Memory B cell (primary cell): Measurements from ENCODE around the gene MDN1.

ENCODE experiments used
- ATAC-seq: fragments of 150-1000 bp; cut with Tn5 transposase; 2 replicates; pipeline ENCODE4 v1.10.0; 2021; ENCODE audit warnings: low read depth, mild to moderate bottlenecking, moderate library complexity
- DNase-seq, 2 donors: peaks; one replicate each; pipeline ENCODE4 v3.0.0; 2022; ENCODE audit warnings: low spot score in 2 of 2
- H3K27ac Mint-ChIP-seq: one replicate; pipeline ENCODE4 v1.8.0; 2022; ENCODE audit warnings: mild to moderate bottlenecking, moderate library complexity, mixed read lengths
- H3K27me3 Mint-ChIP-seq: one replicate; pipeline ENCODE4 v1.8.0; 2022; ENCODE audit warnings: mixed read lengths
- H3K36me3 Mint-ChIP-seq: one replicate; pipeline ENCODE4 v1.8.0; 2022; ENCODE audit warnings: mild to moderate bottlenecking, mixed read lengths
- H3K4me1 Mint-ChIP-seq: one replicate; pipeline ENCODE4 v1.8.0; 2022; ENCODE audit warnings: mixed read lengths
- H3K4me3 Mint-ChIP-seq: one replicate; pipeline ENCODE4 v1.8.0; 2022; ENCODE audit warnings: mild to moderate bottlenecking, moderate library complexity, mixed read lengths
- H3K9me3 Mint-ChIP-seq: one replicate; pipeline ENCODE4 v1.8.0; 2022; ENCODE audit warnings: mixed read lengths

Gene MDN1

DNA sequence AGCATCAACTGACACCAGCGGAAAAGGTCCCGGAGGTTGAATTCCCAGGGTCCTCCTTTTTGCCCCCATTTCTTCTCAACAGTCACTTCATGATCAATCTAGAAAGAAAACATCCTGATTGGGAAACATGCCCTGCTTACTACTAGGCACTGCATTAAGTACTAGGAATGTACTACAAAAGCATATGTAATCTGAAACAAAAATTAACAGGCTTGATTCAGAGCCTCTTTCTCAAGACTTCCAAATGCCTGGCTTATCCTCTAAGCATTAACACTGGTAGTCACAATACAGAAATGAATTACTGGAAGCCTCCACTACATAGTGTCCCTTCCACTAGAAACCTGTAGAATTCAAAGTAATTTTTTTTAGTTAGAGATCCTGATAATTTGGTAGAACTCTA lies 96.5 kb downstream of the MDN1 start:
- no peak for DNase-seq

GRCh38 chr6:89716532-89716931 lies 103.1 kb downstream of the MDN1 start:
- Mint-ChIP-seq H3K4me3 (no peak overlapping the region), H3K27ac (no peak overlapping the region), H3K4me1 (no peaks in the 10 kb centered on the region), H3K9me3 (no peaks in the 10 kb centered on the region), H3K36me3 (peaks cover 37% of the 10 kb centered on the region), H3K27me3 (no peaks in the 10 kb centered on the region)
- ATAC-seq (no peak), DNase-seq (no peak)

More for the DNA sequence above, 96.5 kb downstream of the MDN1 start:
- ATAC-seq: no peak
- Mint-ChIP-seq H3K27ac (no peak overlapping the region), H3K36me3 (peaks cover 34% of the 10 kb centered on the region), H3K4me1 (no peaks in the 10 kb centered on the region), H3K4me3 (no peak overlapping the region), H3K9me3 (no peaks in the 10 kb centered on the region), H3K27me3 (no peaks in the 10 kb centered on the region)

DNA sequence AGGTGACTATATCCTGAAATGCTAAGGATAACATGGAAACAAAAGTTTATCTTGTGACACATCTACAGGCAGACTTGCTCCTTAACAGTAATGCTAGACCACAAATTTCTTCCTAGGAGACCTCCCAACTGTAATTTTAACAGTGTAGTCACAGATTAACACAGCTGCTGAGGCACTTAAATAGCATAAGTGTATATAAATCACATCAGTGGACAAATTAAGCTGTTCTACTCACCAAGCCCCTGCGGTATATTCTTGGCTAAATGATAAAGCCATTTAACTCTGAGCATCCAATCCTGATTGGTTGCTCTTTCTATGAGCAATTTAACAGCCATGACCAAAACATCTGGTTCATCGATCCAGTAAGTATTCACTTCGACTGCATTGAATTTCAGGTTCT lies 107.8 kb downstream of the MDN1 start:
- no peak for DNase-seq
- no peaks in the 10 kb centered on the region for H3K27me3 Mint-ChIP-seq
- no peaks in the 10 kb centered on the region for H3K4me1 Mint-ChIP-seq
- H3K4me3 Mint-ChIP-seq: no peak overlapping the region
- ATAC-seq: no peak
- H3K9me3 Mint-ChIP-seq: no peaks in the 10 kb centered on the region
- no peak overlapping the region for H3K27ac Mint-ChIP-seq
- peaks cover 50% of the 10 kb centered on the region for H3K36me3 Mint-ChIP-seq

DNA sequence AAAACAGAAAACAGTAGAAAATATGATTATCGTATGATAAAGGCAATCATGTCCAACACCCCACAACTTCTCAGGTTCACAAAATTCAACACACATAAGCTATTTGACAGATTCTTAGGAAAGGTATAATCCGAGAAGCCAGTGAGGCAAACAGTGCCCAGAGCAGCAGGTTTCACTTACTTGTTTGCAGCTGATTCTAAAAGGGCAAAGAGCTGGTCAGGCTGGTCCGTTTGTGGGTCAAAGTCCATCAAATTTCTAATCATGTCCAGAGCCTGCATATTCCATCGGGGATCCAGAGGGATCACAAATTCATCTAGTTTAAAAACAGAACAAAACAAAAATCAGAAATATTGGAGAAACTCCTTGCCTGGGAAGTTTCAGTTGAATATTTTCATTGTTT lies 111.3 kb downstream of the MDN1 start:
- Mint-ChIP-seq H3K4me1 (no peaks in the 10 kb centered on the region), H3K27ac (no peak overlapping the region), H3K9me3 (no peaks in the 10 kb centered on the region), H3K4me3 (no peak overlapping the region), H3K36me3 (peaks cover 41% of the 10 kb centered on the region), H3K27me3 (no peaks in the 10 kb centered on the region)
- ATAC-seq: no peak
- DNase-seq: no peak

DNA sequence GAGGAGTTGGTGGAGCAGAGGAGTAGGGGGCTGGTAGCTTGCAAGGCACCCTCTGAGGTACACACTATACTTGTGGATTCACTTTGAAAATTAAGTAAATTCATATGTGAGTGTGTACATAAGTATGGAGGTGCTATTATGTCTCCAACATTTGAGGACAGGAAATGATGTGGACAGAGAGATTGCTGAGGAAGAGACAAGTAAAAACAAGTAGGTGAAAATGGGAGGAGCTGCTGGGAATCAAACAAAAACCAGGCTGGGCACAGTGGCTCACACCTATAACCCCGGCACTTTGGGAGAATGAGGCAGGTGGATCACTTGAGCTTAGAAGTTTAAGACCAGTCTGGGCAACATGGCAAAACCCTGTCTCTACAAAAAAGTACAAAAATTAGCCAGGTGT lies 111.8 kb downstream of the MDN1 start:
- peaks cover 43% of the 10 kb centered on the region for H3K36me3 Mint-ChIP-seq
- no peak for ATAC-seq
- no peak for DNase-seq
- no peaks in the 10 kb centered on the region for H3K27me3 Mint-ChIP-seq
- H3K9me3 Mint-ChIP-seq: no peaks in the 10 kb centered on the region
- H3K27ac Mint-ChIP-seq: peak overlapping the region; percentile 1
- no peaks in the 10 kb centered on the region for H3K4me1 Mint-ChIP-seq
- no peak overlapping the region for H3K4me3 Mint-ChIP-seq

GRCh38 chr6:89706121-89706520 lies 113.5 kb downstream of the MDN1 start:
- DNase-seq (no peak), ATAC-seq (no peak)
- peaks cover 39% of the 10 kb centered on the region for H3K36me3 Mint-ChIP-seq
- H3K4me3 Mint-ChIP-seq: no peak overlapping the region
- no peaks in the 10 kb centered on the region for H3K27me3 Mint-ChIP-seq
- no peaks in the 10 kb centered on the region for H3K9me3 Mint-ChIP-seq
- H3K4me1 Mint-ChIP-seq: no peaks in the 10 kb centered on the region
- H3K27ac Mint-ChIP-seq: no peak overlapping the region

GRCh38 chr6:89703292-89703691 lies 116.3 kb downstream of the MDN1 start:
- ATAC-seq (no peak), DNase-seq (no peak)
- Mint-ChIP-seq H3K27ac (no peak overlapping the region), H3K27me3 (no peaks in the 10 kb centered on the region), H3K4me3 (no peak overlapping the region), H3K36me3 (peaks cover 30% of the 10 kb centered on the region), H3K4me1 (no peaks in the 10 kb centered on the region), H3K9me3 (no peaks in the 10 kb centered on the region)

- Mint-ChIP-seq H3K36me3 (peaks cover 23% of the 10 kb centered on the region), H3K9me3 (no peaks in the 10 kb centered on the region), H3K27me3 (no peaks in the 10 kb centered on the region), H3K27ac (no peak overlapping the region), H3K4me3 (no peak overlapping the region), H3K4me1 (no peaks in the 10 kb centered on the region)
- DNase-seq (no peak), ATAC-seq (no peak)
These were observed 117.2 kb downstream of the MDN1 start for GRCh38 chr6:89702349-89702748.

DNA sequence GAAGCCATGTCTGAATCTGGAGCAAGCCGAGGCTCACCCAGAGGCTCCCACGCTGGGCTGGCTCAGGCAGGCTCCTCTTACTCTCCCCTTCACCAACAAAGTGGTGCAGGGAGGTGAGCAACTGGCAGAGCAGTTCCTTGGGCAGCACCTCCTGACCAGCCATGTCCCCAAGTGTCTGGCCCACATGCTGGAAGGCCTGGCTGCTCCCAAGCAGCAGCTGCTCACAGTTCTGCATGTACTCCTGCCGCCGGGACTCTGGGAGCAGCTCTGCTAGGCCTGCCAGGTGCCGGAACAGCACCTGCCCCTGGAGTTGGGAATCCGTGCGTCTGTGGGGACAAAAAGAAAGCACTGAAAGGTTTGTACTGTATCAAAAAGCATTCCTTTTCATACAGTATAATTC lies 123.9 kb downstream of the MDN1 start:
- DNase-seq (no peak), ATAC-seq (no peak)
- Mint-ChIP-seq H3K4me3 (no peak overlapping the region), H3K36me3 (peaks cover 32% of the 10 kb centered on the region), H3K4me1 (peaks cover 3% of the 10 kb centered on the region), H3K9me3 (no peaks in the 10 kb centered on the region), H3K27me3 (no peaks in the 10 kb centered on the region), H3K27ac (no peak overlapping the region)

GRCh38 chr6:89694428-89694827 lies 125.2 kb downstream of the MDN1 start:
- Mint-ChIP-seq H3K27ac (no peak overlapping the region), H3K36me3 (peaks cover 39% of the 10 kb centered on the region), H3K27me3 (no peaks in the 10 kb centered on the region), H3K4me1 (peaks cover 12% of the 10 kb centered on the region), H3K4me3 (no peak overlapping the region), H3K9me3 (no peaks in the 10 kb centered on the region)
- no peak for ATAC-seq
- no peak for DNase-seq

- H3K4me1 Mint-ChIP-seq: peaks cover 12% of the 10 kb centered on the region
- H3K27me3 Mint-ChIP-seq: no peaks in the 10 kb centered on the region
- no peak overlapping the region for H3K27ac Mint-ChIP-seq
- H3K4me3 Mint-ChIP-seq: no peak overlapping the region
- peaks cover 38% of the 10 kb centered on the region for H3K36me3 Mint-ChIP-seq
- DNase-seq (no peak), ATAC-seq (no peak)
- no peaks in the 10 kb centered on the region for H3K9me3 Mint-ChIP-seq
These were observed 126.4 kb downstream of the MDN1 start for GRCh38 chr6:89693207-89693606.

DNA sequence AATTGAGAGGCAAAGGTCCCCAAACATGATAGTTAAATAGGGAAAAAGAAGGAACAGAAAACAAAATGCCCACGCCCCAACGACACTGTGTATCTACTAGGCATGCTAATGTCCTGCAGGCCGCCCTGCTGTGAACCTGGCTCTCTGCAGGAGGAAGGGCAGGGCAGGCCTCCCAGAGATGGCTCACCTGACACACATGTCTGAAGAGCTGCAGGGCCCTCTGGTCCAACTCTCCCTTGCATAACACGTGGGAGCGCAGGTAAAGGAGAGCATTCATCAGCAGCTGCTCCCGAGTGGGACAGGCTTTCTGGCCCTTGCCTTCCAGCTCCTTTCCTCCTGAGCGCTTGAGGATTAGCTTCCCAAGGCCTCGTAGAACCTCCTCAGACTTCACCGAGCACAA lies 127.3 kb downstream of the MDN1 start:
- H3K36me3 Mint-ChIP-seq: peaks cover 45% of the 10 kb centered on the region
- no peak overlapping the region for H3K4me3 Mint-ChIP-seq
- ATAC-seq (no peak), DNase-seq (no peak)
- peaks cover 12% of the 10 kb centered on the region for H3K4me1 Mint-ChIP-seq
- no peaks in the 10 kb centered on the region for H3K9me3 Mint-ChIP-seq
- H3K27me3 Mint-ChIP-seq: no peaks in the 10 kb centered on the region
- no peak overlapping the region for H3K27ac Mint-ChIP-seq

GRCh38 chr6:89690944-89691324 lies 128.7 kb downstream of the MDN1 start:
- Mint-ChIP-seq H3K27ac (peak overlapping the region; percentile 67), H3K27me3 (no peaks in the 10 kb centered on the region), H3K4me1 (peaks cover 12% of the 10 kb centered on the region), H3K9me3 (no peaks in the 10 kb centered on the region), H3K4me3 (no peak overlapping the region), H3K36me3 (peaks cover 39% of the 10 kb centered on the region)
- ATAC-seq: peak; percentile 42
- no peak for DNase-seq

DNA sequence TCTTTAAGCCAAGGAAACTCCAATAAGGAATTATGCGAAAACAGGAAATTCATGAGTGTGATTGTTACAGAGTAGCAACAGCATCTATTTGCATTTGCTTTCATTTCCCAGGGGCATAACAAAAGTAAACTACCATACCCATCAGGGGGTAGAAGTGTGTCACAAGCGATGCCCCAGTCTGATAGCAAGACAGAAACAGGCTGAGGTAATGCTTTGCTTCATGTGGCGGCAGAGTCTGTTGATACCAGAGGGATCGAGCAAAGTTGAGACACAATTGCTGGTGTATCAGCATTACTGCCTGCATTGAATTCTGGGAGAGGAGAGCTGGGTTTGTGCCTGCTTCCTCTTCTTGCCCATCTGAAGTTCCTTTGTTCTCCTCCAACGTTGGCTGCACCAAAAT lies 129.9 kb downstream of the MDN1 start:
- DNase-seq (no peak), ATAC-seq (peak; percentile 70)
- Mint-ChIP-seq H3K27me3 (no peaks in the 10 kb centered on the region), H3K36me3 (peaks cover 40% of the 10 kb centered on the region), H3K27ac (peak overlapping the region; percentile 77), H3K9me3 (no peaks in the 10 kb centered on the region), H3K4me3 (no peak overlapping the region), H3K4me1 (peaks cover 12% of the 10 kb centered on the region)

- H3K27ac Mint-ChIP-seq: no peak overlapping the region
- no peaks in the 10 kb centered on the region for H3K9me3 Mint-ChIP-seq
- DNase-seq (no peak), ATAC-seq (no peak)
- H3K4me1 Mint-ChIP-seq: peaks cover 12% of the 10 kb centered on the region
- H3K27me3 Mint-ChIP-seq: no peaks in the 10 kb centered on the region
- peaks cover 36% of the 10 kb centered on the region for H3K36me3 Mint-ChIP-seq
- H3K4me3 Mint-ChIP-seq: no peak overlapping the region
These were observed 131.3 kb downstream of the MDN1 start for GRCh38 chr6:89688328-89688727.

DNA sequence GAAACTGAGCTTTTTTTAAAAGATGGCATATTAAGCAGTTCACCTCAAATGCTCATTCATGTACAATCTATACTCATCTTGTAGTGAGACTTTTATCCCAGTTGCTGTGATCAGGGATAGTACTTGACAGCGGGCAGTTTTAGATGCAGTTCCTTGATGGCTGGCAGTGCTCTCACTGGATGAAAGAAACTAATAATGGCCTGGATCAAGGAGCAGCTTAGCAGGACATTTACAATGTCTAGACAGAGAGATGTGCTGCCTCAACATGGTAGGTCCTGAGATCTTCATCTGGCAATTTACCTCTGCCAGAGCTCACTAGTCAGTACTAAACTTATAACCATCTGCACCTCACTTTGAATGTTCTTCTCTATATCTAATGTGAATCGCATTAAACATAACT lies 134.3 kb downstream of the MDN1 start:
- DNase-seq: no peak
- no peaks in the 10 kb centered on the region for H3K9me3 Mint-ChIP-seq
- H3K36me3 Mint-ChIP-seq: peaks cover 39% of the 10 kb centered on the region
- no peak for ATAC-seq
- H3K4me1 Mint-ChIP-seq: peaks cover 5% of the 10 kb centered on the region
- no peaks in the 10 kb centered on the region for H3K27me3 Mint-ChIP-seq
- no peak overlapping the region for H3K4me3 Mint-ChIP-seq
- H3K27ac Mint-ChIP-seq: no peak overlapping the region
